GM13977 (cell line): ENCODE results near the gene CYB5D1.

Experiments
- DNase-seq: peaks from one replicate; pipeline ENCODE4 v3.0.0; 2012; ENCODE audit warnings: low spot score
- CTCF ChIP-seq: IDR thresholded peaks from 2 replicates; pipeline ENCODE4 v1.5.1; 2012; ENCODE audit warnings: mild to moderate bottlenecking, control low read depth; ENCODE audit not compliant: insufficient read depth; ENCODE audit errors: extremely low read depth, missing control alignments
- in situ Hi-C: fragments of 300-500 bp; cut with MboI; formaldehyde crosslinking; loops from one replicate; pipeline ENCODE4 v1.12.0; 2022; ENCODE audit warnings: low sequenced_read_pairs, low pct_unique_long_range_greater_than_20kb, mixed read lengths, inconsistent platforms; ENCODE audit not compliant: unreplicated experiment

The CYB5D1 gene

DNA sequence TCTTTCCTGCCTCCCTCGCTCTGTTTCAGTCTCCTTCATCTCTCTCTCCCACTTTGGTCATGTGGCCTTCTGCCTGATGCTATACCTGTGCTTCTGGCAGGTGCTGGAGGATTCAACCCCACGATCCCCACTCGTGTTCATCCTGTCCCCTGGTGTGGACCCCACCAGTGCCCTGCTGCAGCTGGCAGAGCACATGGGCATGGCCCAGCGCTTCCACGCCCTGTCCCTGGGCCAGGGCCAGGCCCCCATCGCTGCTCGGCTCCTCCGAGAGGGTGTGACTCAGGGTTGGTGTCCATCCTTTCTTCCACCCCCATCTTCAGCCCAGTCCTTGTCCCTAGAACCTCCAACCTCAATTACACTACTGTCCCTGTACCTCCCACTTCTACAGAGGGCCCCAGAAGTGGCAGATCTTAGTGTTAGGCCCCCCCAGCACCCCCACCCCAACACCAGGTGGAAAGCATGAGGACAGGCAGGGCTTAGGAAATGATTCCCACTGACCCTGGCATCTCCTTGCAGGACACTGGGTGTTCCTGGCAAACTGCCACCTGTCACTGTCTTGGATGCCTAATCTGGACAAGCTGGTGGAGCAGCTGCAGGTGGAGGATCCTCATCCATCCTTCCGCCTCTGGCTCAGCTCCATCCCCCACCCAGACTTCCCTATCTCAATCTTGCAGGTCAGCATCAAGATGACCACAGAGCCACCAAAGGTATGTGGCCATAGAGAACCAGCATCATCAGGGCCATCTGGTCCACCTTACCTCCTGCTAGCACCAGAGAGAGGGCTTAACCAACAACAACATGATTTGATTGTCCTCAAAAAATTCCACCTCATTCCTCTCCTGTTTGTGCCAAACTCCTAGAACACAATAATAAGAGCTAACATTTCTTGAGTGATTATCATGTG, 33.5 kb upstream of the CYB5D1 start:
- no peak for DNase-seq
- no peak for TF ChIP-seq CTCF
- in situ Hi-C loops = no loop called here

- peak; percentile 11 for TF ChIP-seq CTCF
- in situ Hi-C loops = no loop called here
- no peak for DNase-seq
These were observed 32.4 kb upstream of the CYB5D1 start for GRCh38 chr17:7825206-7825990.

DNA sequence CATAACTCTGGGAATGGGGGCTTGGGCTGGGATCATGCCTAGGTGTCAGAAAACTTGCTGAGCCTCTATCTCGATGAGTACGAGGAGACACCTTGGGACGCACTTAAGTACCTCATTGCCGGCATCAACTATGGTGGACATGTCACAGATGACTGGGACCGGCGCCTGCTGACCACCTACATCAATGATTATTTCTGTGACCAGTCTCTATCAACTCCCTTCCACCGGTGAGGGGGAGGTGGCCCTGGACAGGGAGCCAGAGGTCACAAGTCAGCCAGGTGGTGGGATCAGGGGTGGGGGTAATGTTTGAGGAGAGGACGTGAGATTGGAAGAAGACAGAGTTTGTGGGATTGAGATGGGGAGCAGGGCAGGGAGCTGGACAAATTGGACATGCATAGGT, 27.2 kb upstream of the CYB5D1 start:
- in situ Hi-C loops = no loop called here
- DNase-seq = no peak
- no peak for TF ChIP-seq CTCF

GRCh38 chr17:7831233-7831632, 26.6 kb upstream of the CYB5D1 start:
- no peak for TF ChIP-seq CTCF
- in situ Hi-C loops = no loop called here
- no peak for DNase-seq

- in situ Hi-C loops = no loop called here
- no peak for TF ChIP-seq CTCF
- no peak for DNase-seq
These were observed 25.4 kb upstream of the CYB5D1 start for GRCh38 chr17:7832431-7832830.

DNA sequence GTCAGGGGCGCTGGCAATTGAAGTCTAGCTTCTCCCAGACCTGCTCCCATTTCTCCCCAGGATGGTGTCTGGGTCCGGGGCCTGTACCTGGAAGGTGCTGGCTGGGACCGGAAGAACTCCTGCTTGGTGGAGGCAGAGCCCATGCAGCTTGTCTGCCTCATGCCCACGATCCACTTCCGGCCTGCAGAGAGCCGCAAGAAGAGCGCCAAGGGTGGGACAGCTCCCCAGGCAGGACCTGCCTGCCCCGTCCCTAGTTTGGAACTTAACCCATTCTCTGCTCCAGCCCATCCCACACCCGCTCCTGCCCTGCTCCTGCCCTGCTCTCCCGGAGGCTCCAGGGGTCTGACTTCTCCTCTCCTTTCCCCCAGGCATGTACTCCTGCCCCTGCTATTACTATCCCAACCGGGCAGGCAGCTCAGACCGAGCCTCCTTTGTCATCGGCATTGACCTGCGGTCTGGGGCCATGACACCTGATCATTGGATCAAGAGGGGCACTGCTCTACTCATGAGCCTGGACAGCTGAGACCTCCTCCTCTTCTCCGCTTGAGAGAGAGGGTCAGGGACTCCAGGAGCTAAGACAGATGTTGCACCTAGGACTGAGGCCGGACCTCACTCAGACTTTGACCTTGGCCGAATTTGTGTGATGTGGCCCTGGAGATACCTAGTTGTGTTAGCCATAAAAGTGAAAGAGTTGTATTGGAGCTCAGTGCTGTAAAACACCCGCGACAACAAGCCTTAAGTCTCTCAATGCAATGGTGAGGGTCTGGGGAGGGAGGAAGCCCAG, 24.6 kb upstream of the CYB5D1 start:
- in situ Hi-C loops = no loop called here
- no peak for TF ChIP-seq CTCF
- DNase-seq = no peak
